HepG2 (cell line): ENCODE results near the gene MMS19. TPM values are rescaled to one million over a fixed set of nuclear protein-coding genes. Genes with fewer than 3 reads are reported as not detected.

Source experiments
- ATAC-seq: fragments of 200-7000 bp; cut with Tn5 transposase; 3 replicates; pipeline ENCODE4 v1.9.1; 2020; ENCODE audit warnings: mild to moderate bottlenecking, moderate library complexity
- BruUV-seq: library from RNA; stranded (reverse); fragments of 400-500 nt; replicated peaks from 2 replicates; lab custom pipeline; 2021; lab: Mats Ljungman, UMichigan
- CTCF ChIA-PET: fragments of 300-600 bp; formaldehyde crosslinking; extraction: SDS; loops from one replicate; lab custom pipeline; 2021; ENCODE audit warnings: low total read pairs, inconsistent platforms, low intra/inter-chr PET ratio; lab: Yijun Ruan, JAX
- POLR2A ChIA-PET: fragments of 350-600 bp; sonication (Branson Sonifier 250); formaldehyde crosslinking; loops from one replicate; lab custom pipeline; 2020; ENCODE audit warnings: antibody characterized with exemption, inconsistent platforms; lab: Yijun Ruan, JAX
- DNase-seq: peaks from one replicate; pipeline ENCODE4 v3.0.0-alpha.2; 2015; ENCODE audit warnings: low spot score
- FAIRE-seq: peaks from 3 replicates; lab custom pipeline; 2011; peaks lifted over from hg19 to GRCh38; lab: Jason Lieb, UNC
- H2AFZ ChIP-seq: one replicate; pipeline ENCODE4 v1.6.1; 2011; ENCODE audit warnings: low read length, inconsistent platforms
- H3K27ac ChIP-seq: fragments of 300-600 bp; 3 replicates; pipeline ENCODE4 v1.8.0; 2011; ENCODE audit warnings: mixed run types, mild to moderate bottlenecking, mixed read lengths, low read length, inconsistent platforms; ENCODE audit not compliant: insufficient read depth; ENCODE audit errors: extremely low read length
- H3K27me3 ChIP-seq, 2 experiments: fragments of 200-600 bp in 1 of 2; 2 replicates in 1 of 2; 3 replicates in 1 of 2; pipeline versions ENCODE4 v1.6.0 to v1.8.0; 2011; ENCODE audit warnings: low read length in 2 of 2, mild to moderate bottlenecking in 2 of 2, moderate library complexity in 2 of 2, inconsistent platforms in 1 of 2; ENCODE audit not compliant: insufficient read depth in 2 of 2, control insufficient read depth in 1 of 2
- H3K36me3 ChIP-seq, 2 experiments: fragments of 200-600 bp in 1 of 2; replicated peaks in 1 of 2; 2 replicates in 1 of 2; 3 replicates in 1 of 2; pipeline versions ENCODE4 v1.5.1 to v1.8.0; 2011; ENCODE audit warnings: low read length in 2 of 2, inconsistent platforms in 1 of 2; ENCODE audit not compliant: insufficient read depth in 2 of 2, control insufficient read depth in 1 of 2
- H3K4me1 ChIP-seq: 2 replicates; pipeline ENCODE4 v1.5.1; 2012; ENCODE audit warnings: low read length, inconsistent platforms; ENCODE audit not compliant: insufficient read depth
- H3K4me2 ChIP-seq: 2 replicates; pipeline ENCODE4 v1.6.0; 2011; ENCODE audit warnings: low read depth, low read length, inconsistent platforms
- H3K4me3 ChIP-seq, 3 experiments: fragments of 200-600 bp in 1 of 3; sonication (generic), shearing (Covaris generic) in 1 of 3; replicated peaks in 1 of 3; 2 replicates each; pipeline ENCODE4 v1.5.1; 2011 to 2016; ENCODE audit warnings: low read length in 3 of 3, inconsistent platforms in 2 of 3, low read depth in 2 of 3, mild to moderate bottlenecking in 2 of 3, control low read depth in 1 of 3, mixed read lengths in 1 of 3; ENCODE audit not compliant: insufficient read depth in 1 of 3
- H3K79me2 ChIP-seq: one replicate; pipeline ENCODE4 v1.6.1; 2011; ENCODE audit warnings: low read length, inconsistent platforms; ENCODE audit not compliant: insufficient read depth
- H3K9ac ChIP-seq: 2 replicates; pipeline ENCODE4 v1.6.0; 2011; ENCODE audit warnings: mild to moderate bottlenecking, low read depth, low read length, inconsistent platforms; ENCODE audit not compliant: insufficient read depth
- H3K9me3 ChIP-seq: 2 replicates; pipeline ENCODE4 v1.5.1; 2012; ENCODE audit warnings: mild to moderate bottlenecking, low read length
- H4K20me1 ChIP-seq: 2 replicates; pipeline ENCODE4 v1.6.0; 2011; ENCODE audit warnings: inconsistent platforms, mild to moderate bottlenecking, low read length, moderate library complexity; ENCODE audit not compliant: insufficient read depth
- IKZF1 ChIP-seq: fragments of 450-650 bp; IDR thresholded peaks from 2 replicates; pipeline ENCODE4 v1.7.1; 2016
- KLF9 ChIP-seq: IDR thresholded peaks from 2 replicates; pipeline ENCODE4 v1.6.1; 2016; ENCODE audit warnings: low read depth
- MXD4 ChIP-seq: IDR thresholded peaks from 2 replicates; pipeline ENCODE4 v1.6.1; 2016; ENCODE audit warnings: mild to moderate bottlenecking, missing biosample characterization, missing genetic modification reagents
- ZNF12 ChIP-seq: sonication (generic); formaldehyde crosslinking; IDR thresholded peaks from 2 replicates; pipeline ENCODE4 v1.5.0; 2020; ENCODE audit warnings: missing genetic modification reagents
- ZNF556 ChIP-seq: sonication (generic); formaldehyde crosslinking; IDR thresholded peaks from 2 replicates; pipeline ENCODE4 v1.4.0; 2020; ENCODE audit warnings: mild to moderate bottlenecking, missing genetic modification reagents, borderline replicate concordance
- WGBS: methylation state at CpG from one replicate; pipeline ENCODE4 v1.1.6; 2017; ENCODE audit warnings: low lambda C conversion rate; 5-methylcytosine and 5-hydroxymethylcytosine counted together
- in situ Hi-C: cut with HindIII; loops from 2 replicates; pipeline ENCODE4 v1.10.0; 2017; ENCODE audit warnings: low pct_unique_long_range_greater_than_20kb; ENCODE audit not compliant: extremely low pct_ligation_motif_present
- intact Hi-C: fragments of 100-400 bp; cut with micrococcal nuclease; formaldehyde crosslinking; loops from one replicate; pipeline ENCODE4 v1.10.0; 2022; ENCODE audit not compliant: unreplicated experiment
- polyA plus RNA-seq, 8 experiments: library from polyadenylated mRNA; depleted of rRNA in 3 of 8; stranded (reverse) in 7 of 8; unstranded in 1 of 8; fragments of >200 nt; fragmentation: Illumina TruSeq in 4 of 8; extraction: Trizol in 4 of 8; gene quantifications; 2 replicates each; pipeline versions ENCODE4 v1.2.1 to v1.2.3, GENCODE V29; 2011 to 2016; ENCODE audit warnings: low read depth in 4 of 8, missing spikeins in 1 of 8, mixed read lengths in 1 of 8; ENCODE audit not compliant: insufficient read depth in 1 of 8
- total RNA-seq, 5 experiments: library from RNA; depleted of rRNA; stranded (reverse); fragments of >200 nt; fragmentation: Illumina TruSeq; extraction: Trizol; gene quantifications; 2 replicates each; pipeline ENCODE4 v1.2.3, GENCODE V29; 2016; ENCODE audit warnings: low read depth in 1 of 5
- TF ChIP-seq, protein P1 (sequence below): sonication (generic); formaldehyde crosslinking; IDR thresholded peaks from 2 replicates; pipeline ENCODE4 v1.4.0; 2020; ENCODE audit warnings: mild to moderate bottlenecking, missing genetic modification reagents, borderline replicate concordance

MMS19 gene
- total and polyA plus RNA-seq, 2 of the 13 experiments (the other 11 are each of a cell fraction or from before 2014, with no cell fraction given), result 76.4 to 107 TPM

DNA sequence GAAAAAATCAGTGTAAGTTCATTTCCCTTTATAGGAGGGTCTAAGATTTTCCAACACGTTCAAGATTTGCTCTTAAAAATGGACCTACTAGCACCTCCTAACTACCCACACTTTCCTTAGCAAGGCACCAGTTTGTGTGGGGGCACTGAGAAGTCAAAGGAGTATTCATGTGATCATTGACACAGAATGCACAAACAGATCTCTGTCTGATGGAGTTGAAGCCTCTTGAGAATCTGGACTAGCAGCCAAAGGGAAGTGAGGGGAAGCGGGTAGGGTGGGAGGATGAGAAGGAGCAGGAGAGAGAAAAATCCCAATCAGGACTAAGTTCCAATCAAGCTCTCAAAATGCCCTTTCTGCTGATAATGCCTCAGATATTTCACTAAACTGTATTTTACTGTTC lies 4.1 kb downstream of the MMS19 start (continued):
- TF ChIP-seq IKZF1 (no peak), ZNF556 (no peak), ZNF12 (no peak), KLF9 (CRISPR knock-in tag) (no peak)
- TF ChIP-seq, protein P1, sequence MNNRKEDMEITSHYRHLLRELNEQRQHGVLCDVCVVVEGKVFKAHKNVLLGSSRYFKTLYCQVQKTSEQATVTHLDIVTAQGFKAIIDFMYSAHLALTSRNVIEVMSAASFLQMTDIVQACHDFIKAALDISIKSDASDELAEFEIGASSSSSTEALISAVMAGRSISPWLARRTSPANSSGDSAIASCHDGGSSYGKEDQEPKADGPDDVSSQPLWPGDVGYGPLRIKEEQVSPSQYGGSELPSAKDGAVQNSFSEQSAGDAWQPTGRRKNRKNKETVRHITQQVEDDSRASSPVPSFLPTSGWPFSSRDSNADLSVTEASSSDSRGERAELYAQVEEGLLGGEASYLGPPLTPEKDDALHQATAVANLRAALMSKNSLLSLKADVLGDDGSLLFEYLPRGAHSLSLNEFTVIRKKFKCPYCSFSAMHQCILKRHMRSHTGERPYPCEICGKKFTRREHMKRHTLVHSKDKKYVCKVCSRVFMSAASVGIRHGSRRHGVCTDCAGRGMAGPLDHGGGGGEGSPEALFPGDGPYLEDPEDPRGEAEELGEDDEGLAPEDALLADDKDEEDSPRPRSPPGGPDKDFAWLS (CRISPR knock-in tag), result no peak

DNA sequence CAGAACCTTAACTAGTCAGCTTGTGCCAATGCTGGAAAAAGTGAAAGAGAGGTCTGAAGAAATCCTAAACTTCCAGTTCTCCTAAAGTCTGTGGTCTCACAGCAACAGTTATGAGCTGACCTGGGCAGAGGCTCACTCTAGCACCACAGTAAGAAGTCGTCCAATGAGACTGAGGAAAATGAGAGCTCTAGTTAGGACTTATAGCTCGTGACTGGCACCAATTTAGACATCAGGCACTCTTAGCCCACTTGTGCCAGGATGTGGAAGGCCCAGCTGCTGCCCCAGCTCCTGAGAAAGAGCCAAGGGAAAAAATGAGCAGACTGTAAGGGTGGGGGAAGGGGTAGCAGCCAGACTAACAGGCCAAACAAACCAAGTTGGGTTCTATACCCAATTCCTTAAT lies 7.6 kb downstream of the MMS19 start:
- no peak for FAIRE-seq
- CTCF ChIA-PET, result no interaction called here
- DNase-seq, result no peak
- TF ChIP-seq MXD4 (CRISPR knock-in tag), result no peak
- no peak overlapping the region for H3K4me3 ChIP-seq
- H4K20me1 ChIP-seq, result peaks cover 20% of the 10 kb centered on the region
- no peak overlapping the region for H3K9ac ChIP-seq
- no peak overlapping the region for H2AFZ ChIP-seq
- no peaks in the 10 kb centered on the region for H3K27me3 ChIP-seq
- no TSS peak for BruUV-seq
- in situ Hi-C loops, result no loop called here
- ATAC-seq, result no peak
- no peak overlapping the region for H3K4me2 ChIP-seq
- POLR2A ChIA-PET, result no interaction called here
- H3K27ac ChIP-seq, result no peak overlapping the region
- peaks cover 31% of the 10 kb centered on the region for H3K4me1 ChIP-seq
- no peaks in the 10 kb centered on the region for H3K9me3 ChIP-seq
- 96% methylated on average over 2 of the region's 2 CpGs for WGBS
- H3K36me3 ChIP-seq, result peaks cover 6 to 22% of the 10 kb centered on the region in 2 experiments
- peaks cover 88% of the 10 kb centered on the region for H3K79me2 ChIP-seq
- intact Hi-C loops, result no loop called here
